K562 (cell line): ENCODE data around the gene KIF26A. TPM values are rescaled to one million over a fixed set of nuclear protein-coding genes. Genes with fewer than 3 reads are reported as not detected.

Experiments used
- ATAC-seq: fragments of 200-7000 bp; cut with Tn5 transposase; 3 replicates; pipeline ENCODE4 v1.9.1; 2020; ENCODE audit warnings: moderate library complexity
- BruUV-seq: library from RNA; stranded (reverse); fragments of 400-500 nt; replicated peaks from 2 replicates; lab custom pipeline; 2021; lab: Mats Ljungman, UMichigan
- CTCF ChIA-PET: fragments of 300-600 bp; formaldehyde crosslinking; extraction: SDS; loops from one replicate; lab custom pipeline; 2021; ENCODE audit warnings: low intra/inter-chr PET ratio; lab: Yijun Ruan, JAX
- POLR2A ChIA-PET: fragments of 300-600, 350-650 bp; sonication (Branson Sonifier 250); formaldehyde crosslinking; extraction: SDS; loops from one replicate; lab custom pipeline; 2021; ENCODE audit warnings: antibody characterized with exemption, inconsistent platforms; lab: Yijun Ruan, JAX
- DNase-seq, 4 experiments: peaks; one replicate each; pipeline versions ENCODE4 v3.0.0 to v3.0.0-alpha.2; 2011 to 2018; ENCODE audit warnings: low spot score in 3 of 4, mixed read lengths in 3 of 4; ENCODE audit errors: extremely low read depth in 1 of 4
- FAIRE-seq: peaks from 2 replicates; lab custom pipeline; 2011; peaks lifted over from hg19 to GRCh38; lab: Jason Lieb, UNC
- H2AFZ ChIP-seq: 2 replicates; pipeline ENCODE4 v1.6.0; 2011; ENCODE audit warnings: low read depth, low read length, control low read depth, inconsistent platforms
- H3K27ac ChIP-seq: fragments of 200-600 bp; 3 replicates; pipeline ENCODE4 v1.8.0; 2011; ENCODE audit warnings: low read depth, mild to moderate bottlenecking, control low read depth, inconsistent platforms, low read length, moderate library complexity, mixed read lengths; ENCODE audit errors: extremely low read depth
- H3K27me3 ChIP-seq, 2 experiments: fragments of 300-600 bp in 1 of 2; 2 replicates in 1 of 2; 3 replicates in 1 of 2; pipeline versions ENCODE4 v1.6.0 to v1.8.0; 2011; ENCODE audit warnings: inconsistent platforms in 2 of 2, low read length in 2 of 2, mild to moderate bottlenecking in 1 of 2, mixed read lengths in 1 of 2, moderate library complexity in 1 of 2; ENCODE audit not compliant: control insufficient read depth in 2 of 2, insufficient read depth in 2 of 2
- H3K36me3 ChIP-seq: fragments of 300-600 bp; 3 replicates; pipeline ENCODE4 v1.8.0; 2011; ENCODE audit warnings: mild to moderate bottlenecking, low read length, inconsistent platforms; ENCODE audit not compliant: control insufficient read depth, insufficient read depth
- H3K4me1 ChIP-seq, 2 experiments: fragments of 200-600 bp in 1 of 2; replicated peaks in 1 of 2; 2 replicates in 1 of 2; 3 replicates in 1 of 2; pipeline versions ENCODE4 v1.5.1 to v1.8.0; 2011; ENCODE audit warnings: inconsistent platforms in 2 of 2, low read length in 2 of 2, mild to moderate bottlenecking in 1 of 2, mixed read lengths in 1 of 2, moderate library complexity in 1 of 2; ENCODE audit not compliant: control insufficient read depth in 2 of 2, insufficient read depth in 2 of 2
- H3K4me2 ChIP-seq: 2 replicates; pipeline ENCODE4 v1.6.1; 2011; ENCODE audit warnings: low read length, control low read depth, inconsistent platforms, mixed read lengths; ENCODE audit not compliant: insufficient read depth
- H3K4me3 ChIP-seq: fragments of 200-600 bp; sonication (generic), shearing (Covaris generic); 2 replicates; pipeline ENCODE4 v1.5.1; 2016; ENCODE audit warnings: control low read depth, inconsistent platforms
- H3K79me2 ChIP-seq: fragments of 200-600 bp; 3 replicates; pipeline ENCODE4 v1.8.0; 2011; ENCODE audit warnings: low read length, inconsistent platforms; ENCODE audit not compliant: control insufficient read depth, insufficient read depth
- H3K9ac ChIP-seq, 2 experiments: 2 replicates each; pipeline versions ENCODE4 v1.6.0 to v1.6.1; 2011; ENCODE audit warnings: low read depth in 2 of 2, low read length in 2 of 2, control low read depth in 1 of 2, inconsistent platforms in 1 of 2, mild to moderate bottlenecking in 1 of 2, mixed read lengths in 1 of 2; ENCODE audit not compliant: insufficient read depth in 1 of 2
- H3K9me1 ChIP-seq: one replicate; pipeline ENCODE4 v1.6.0; 2011; ENCODE audit warnings: inconsistent platforms, mild to moderate bottlenecking, low read length, moderate library complexity; ENCODE audit not compliant: control insufficient read depth, insufficient read depth
- H3K9me3 ChIP-seq: replicated peaks from 2 replicates; pipeline ENCODE4 v1.5.1; 2011; ENCODE audit warnings: low read depth, low read length, inconsistent platforms; ENCODE audit not compliant: control insufficient read depth, insufficient read depth
- H4K20me1 ChIP-seq: replicated peaks from 2 replicates; pipeline ENCODE4 v1.6.1; 2011; ENCODE audit warnings: low read length, inconsistent platforms, mixed read lengths; ENCODE audit not compliant: control insufficient read depth, insufficient read depth
- NCOA6 ChIP-seq: fragments of 450-650 bp; IDR thresholded peaks from 2 replicates; pipeline ENCODE4 v1.6.1; 2017; ENCODE audit warnings: mild to moderate bottlenecking
- PHTF2 ChIP-seq: fragments of 250-450 bp; sonication (Bioruptor Pico); IDR thresholded peaks from 2 replicates; pipeline ENCODE4 v1.5.0; 2021; ENCODE audit warnings: mild to moderate bottlenecking
- POLR3G ChIP-seq: IDR thresholded peaks from 2 replicates; pipeline ENCODE4 v1.6.1; 2011; ENCODE audit not compliant: insufficient read length, insufficient replicate concordance; ENCODE audit errors: extremely low read depth
- PREB ChIP-seq: sonication (generic); formaldehyde crosslinking; IDR thresholded peaks from 2 replicates; pipeline ENCODE4 v1.8.1; 2023; ENCODE audit warnings: mild to moderate bottlenecking, missing genetic modification reagents
- SRSF7 ChIP-seq: fragments of 200-400 bp; formaldehyde crosslinking; optimal IDR thresholded peaks from 2 replicates; pipeline ENCODE3; 2017; ENCODE audit warnings: mild to moderate bottlenecking, low read depth, low read length
- SUPT5H ChIP-seq: fragments of 450-650 bp; IDR thresholded peaks from 2 replicates; pipeline ENCODE4 v1.6.1; 2016
- ZFP36 ChIP-seq: fragments of 150-350 bp; IDR thresholded peaks from 2 replicates; pipeline ENCODE4 v1.6.1; 2018; ENCODE audit warnings: low read length, low read depth; ENCODE audit not compliant: partially characterized antibody
- ZMIZ1 ChIP-seq, 2 experiments: fragments of 150-350 bp in 1 of 2; IDR thresholded peaks; 2 replicates each; pipeline ENCODE4 v1.6.1; 2012 to 2016; ENCODE audit warnings: low read depth in 2 of 2, low read length in 2 of 2, mild to moderate bottlenecking in 1 of 2, moderate library complexity in 1 of 2
- WGBS: fragments of 100-300 bp; shearing (Covaris generic); methylation state at CpG from one replicate; pipeline ENCODE4 v1.1.6; 2016; ENCODE audit warnings: low coverage, mixed read lengths; ENCODE audit not compliant: insufficient coverage; ENCODE audit errors: missing lambda C conversion rate; 5-methylcytosine and 5-hydroxymethylcytosine counted together
- in situ Hi-C: fragments of 300-500 bp; cut with MboI; formaldehyde crosslinking; loops from 4 replicates; pipeline ENCODE4 v1.15.0; 2018; ENCODE audit warnings: inconsistent platforms, mixed read lengths
- intact Hi-C: fragments of 100-400 bp; cut with micrococcal nuclease; formaldehyde crosslinking; loops from 2 replicates; pipeline ENCODE4 v1.14.2; 2022
- polyA plus RNA-seq, 8 experiments: library from polyadenylated mRNA; depleted of rRNA in 4 of 8; stranded (reverse) in 5 of 8; unstranded in 3 of 8; fragments of >200 nt; fragmentation: Nextera tagmentation in 2 of 8; fragmentation: Illumina TruSeq in 1 of 8; extraction: Ambion mirVana in 2 of 8; extraction: Trizol in 1 of 8; gene quantifications; 2 replicates each; pipeline versions ENCODE4 v1.2.1 to v1.2.3, GENCODE V29; 2011 to 2014; ENCODE audit warnings: inconsistent platforms in 1 of 8, missing spikeins in 1 of 8
- total RNA-seq, 7 experiments: library from RNA; depleted of rRNA in 6 of 7; stranded (reverse); fragments of >200 nt in 6 of 7; fragmentation: Illumina TruSeq in 2 of 7; extraction: Trizol in 2 of 7; gene quantifications; 2 replicates each; pipeline versions ENCODE4 v1.2.1 to v1.2.3, GENCODE V29; 2011 to 2021; ENCODE audit warnings: low replicate concordance in 1 of 7
- TF ChIP-seq, protein P1 (sequence below): fragments of 450-650 bp; IDR thresholded peaks from 2 replicates; pipeline ENCODE4 v1.7.1; 2018; ENCODE audit warnings: mild to moderate bottlenecking, low read depth; ENCODE audit not compliant: partially characterized antibody

KIF26A gene
- total and polyA plus RNA-seq, 9 of the 15 experiments (the other 6 are each of a cell fraction or from before 2014, with no cell fraction given), result 0.04 TPM; not detected in 8

DNA sequence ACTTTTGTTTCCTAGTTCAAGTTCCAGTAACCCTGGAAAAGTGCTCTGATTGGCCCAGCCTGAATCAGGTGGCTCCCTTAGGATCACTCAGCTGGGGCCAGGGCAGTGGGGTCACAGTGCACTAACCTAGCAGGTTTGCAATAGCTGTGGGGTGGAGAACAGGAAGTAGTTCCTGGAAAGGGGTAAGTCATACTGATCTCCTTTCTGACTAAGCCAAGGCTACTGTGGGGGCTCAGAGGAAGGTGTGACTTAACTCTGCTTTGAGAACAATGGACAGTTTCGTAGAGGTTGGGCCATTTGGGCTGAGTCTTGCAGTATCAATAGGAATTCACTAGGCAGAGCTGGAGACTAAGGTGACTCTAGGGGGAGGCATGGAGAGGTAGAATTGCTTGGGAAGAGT, 89.4 kb downstream of the KIF26A start:
- no TSS peak for BruUV-seq
- ATAC-seq (no peak), DNase-seq (no peak), FAIRE-seq (no peak)
- Histone ChIP-seq H3K9me1 (no peaks in the 10 kb centered on the region), H3K79me2 (no peaks in the 10 kb centered on the region), H3K27ac (no peak overlapping the region), H3K27me3 (no peaks in the 10 kb centered on the region), H4K20me1 (no peaks in the 10 kb centered on the region), H3K36me3 (no peaks in the 10 kb centered on the region), H3K4me1 (peaks cover 0 to 19% of the 10 kb centered on the region in 2 experiments; a peak in 2 of 5 replicates), H3K9ac (no peak overlapping the region), H3K4me3 (no peak overlapping the region), H3K4me2 (no peak overlapping the region), H2AFZ (no peak overlapping the region), H3K9me3 (no peaks in the 10 kb centered on the region)
- ChIA-PET CTCF (no interaction called here), POLR2A (no interaction called here)
- no peak for TF ChIP-seq SRSF7
- no peak for TF ChIP-seq NCOA6
- no peak for TF ChIP-seq ZMIZ1 (IDR thresholded peaks at IDR 0.05; ENCODE audit: low read depth in 2 of 2, low read length in 2 of 2)
- TF ChIP-seq ZFP36, result no peak
- TF ChIP-seq PHTF2 (CRISPR knock-in tag), result no peak
- no peak for TF ChIP-seq SUPT5H
- no peak for TF ChIP-seq POLR3G
- no peak for TF ChIP-seq PREB (CRISPR knock-in tag)
- TF ChIP-seq, protein P1, sequence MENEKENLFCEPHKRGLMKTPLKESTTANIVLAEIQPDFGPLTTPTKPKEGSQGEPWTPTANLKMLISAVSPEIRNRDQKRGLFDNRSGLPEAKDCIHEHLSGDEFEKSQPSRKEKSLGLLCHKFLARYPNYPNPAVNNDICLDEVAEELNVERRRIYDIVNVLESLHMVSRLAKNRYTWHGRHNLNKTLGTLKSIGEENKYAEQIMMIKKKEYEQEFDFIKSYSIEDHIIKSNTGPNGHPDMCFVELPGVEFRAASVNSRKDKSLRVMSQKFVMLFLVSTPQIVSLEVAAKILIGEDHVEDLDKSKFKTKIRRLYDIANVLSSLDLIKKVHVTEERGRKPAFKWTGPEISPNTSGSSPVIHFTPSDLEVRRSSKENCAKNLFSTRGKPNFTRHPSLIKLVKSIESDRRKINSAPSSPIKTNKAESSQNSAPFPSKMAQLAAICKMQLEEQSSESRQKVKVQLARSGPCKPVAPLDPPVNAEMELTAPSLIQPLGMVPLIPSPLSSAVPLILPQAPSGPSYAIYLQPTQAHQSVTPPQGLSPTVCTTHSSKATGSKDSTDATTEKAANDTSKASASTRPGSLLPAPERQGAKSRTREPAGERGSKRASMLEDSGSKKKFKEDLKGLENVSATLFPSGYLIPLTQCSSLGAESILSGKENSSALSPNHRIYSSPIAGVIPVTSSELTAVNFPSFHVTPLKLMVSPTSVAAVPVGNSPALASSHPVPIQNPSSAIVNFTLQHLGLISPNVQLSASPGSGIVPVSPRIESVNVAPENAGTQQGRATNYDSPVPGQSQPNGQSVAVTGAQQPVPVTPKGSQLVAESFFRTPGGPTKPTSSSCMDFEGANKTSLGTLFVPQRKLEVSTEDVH, result no peak
- intact Hi-C loops (no loop called here), in situ Hi-C loops (no loop called here)
- WGBS, result 0% methylated on average over 1 of the region's 1 CpG
